HuH-7.5 (cell line): Measurements from ENCODE around the gene NEDD4L.
"Not testable (repeated sequence)": the region's sequence is repeated elsewhere in the genome, so short reads cannot be mapped to it uniquely, and the experiment has no call there.

Experiments
- DNase-seq: peaks from one replicate; pipeline ENCODE4 v3.0.0; 2011; ENCODE audit warnings: low spot score

NEDD4L gene

DNA sequence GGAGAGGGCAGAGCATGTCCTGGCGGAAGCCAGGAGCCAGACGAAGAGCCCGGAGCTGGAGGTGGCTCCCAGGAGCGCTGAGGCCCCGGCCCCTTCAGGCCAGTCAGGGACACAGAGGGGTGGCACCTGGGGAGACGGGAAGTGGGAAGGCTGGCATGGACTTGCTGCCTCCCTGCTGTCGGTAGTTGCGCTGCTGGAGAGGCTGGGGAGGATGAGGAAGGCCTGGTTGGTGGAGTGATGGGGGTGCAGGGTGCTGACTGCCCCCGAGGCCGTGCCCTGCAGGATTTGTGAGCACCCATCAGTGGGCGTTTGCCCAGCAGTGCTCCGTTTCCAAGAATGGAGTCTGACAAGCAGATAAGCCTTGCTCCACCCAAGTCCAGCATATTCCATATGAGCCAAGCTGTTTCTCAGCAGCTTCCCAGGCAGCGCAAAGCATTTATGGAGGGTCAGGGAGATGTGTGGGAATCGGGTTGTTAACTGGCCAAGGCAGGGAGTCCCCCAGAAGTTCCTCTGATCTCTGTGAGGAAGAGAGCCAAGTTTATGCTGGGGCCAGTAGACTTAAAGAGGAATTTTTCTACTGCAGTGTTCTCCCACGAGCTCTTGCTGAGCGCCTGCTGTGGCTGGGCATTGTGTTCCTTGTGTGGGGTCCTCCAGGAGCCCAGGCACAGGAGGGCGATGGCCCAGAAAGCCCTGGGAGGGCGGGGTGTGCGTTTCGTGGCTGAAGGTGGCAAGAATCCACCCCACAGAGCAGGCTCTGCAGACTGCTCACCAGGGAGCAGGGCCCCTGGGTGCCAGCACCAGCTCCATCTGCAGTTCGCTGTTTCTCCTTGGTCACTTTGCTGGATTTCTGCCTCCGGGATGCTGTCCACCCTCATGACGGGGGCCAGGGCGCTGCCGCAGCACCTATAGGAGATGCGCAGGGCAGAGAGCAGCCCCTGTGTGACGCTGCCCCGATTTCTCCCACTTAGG is 334.7 kb downstream of the NEDD4L start:
- DNase-seq, result no peak

DNA sequence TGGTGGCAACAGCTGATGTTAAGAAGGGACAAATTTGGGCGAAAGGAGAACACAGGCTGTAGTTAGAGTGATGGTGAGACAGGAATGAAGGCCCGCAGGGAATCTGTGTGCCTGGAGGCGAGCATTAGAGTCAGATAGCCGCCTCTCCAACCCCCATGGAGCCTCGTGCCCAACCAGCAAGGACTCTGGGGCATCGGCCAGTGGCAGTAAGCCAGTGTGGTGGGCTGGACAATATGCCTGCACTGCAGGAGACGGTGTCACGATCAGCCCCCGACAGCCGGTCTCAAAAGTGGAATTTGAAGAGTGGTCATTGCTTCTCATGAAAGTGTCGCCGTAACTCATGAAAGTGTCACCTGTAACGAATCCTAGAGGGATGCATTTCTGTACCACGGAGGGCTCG is 335.4 kb downstream of the NEDD4L start:
- no peak for DNase-seq

DNA sequence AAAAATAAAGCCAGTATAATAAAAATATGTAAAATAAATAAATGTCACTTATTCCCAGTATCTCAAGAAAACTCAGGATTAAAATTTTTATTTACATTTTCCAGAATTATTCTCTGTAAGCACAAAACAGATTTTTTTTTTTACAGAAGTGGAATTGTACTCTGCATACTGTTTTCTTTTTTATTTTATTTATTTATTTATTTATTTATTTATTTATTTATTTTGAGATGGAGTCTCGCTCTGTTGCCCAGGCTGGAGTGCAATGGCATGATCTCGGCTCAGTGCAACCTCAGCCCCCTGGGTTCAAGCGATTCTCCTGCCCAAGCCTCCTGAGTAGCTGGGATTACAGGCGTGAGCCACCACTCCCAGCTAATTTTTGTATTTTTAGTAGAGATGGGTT is 336.1 kb downstream of the NEDD4L start:
- not testable (repeated sequence) for DNase-seq

DNA sequence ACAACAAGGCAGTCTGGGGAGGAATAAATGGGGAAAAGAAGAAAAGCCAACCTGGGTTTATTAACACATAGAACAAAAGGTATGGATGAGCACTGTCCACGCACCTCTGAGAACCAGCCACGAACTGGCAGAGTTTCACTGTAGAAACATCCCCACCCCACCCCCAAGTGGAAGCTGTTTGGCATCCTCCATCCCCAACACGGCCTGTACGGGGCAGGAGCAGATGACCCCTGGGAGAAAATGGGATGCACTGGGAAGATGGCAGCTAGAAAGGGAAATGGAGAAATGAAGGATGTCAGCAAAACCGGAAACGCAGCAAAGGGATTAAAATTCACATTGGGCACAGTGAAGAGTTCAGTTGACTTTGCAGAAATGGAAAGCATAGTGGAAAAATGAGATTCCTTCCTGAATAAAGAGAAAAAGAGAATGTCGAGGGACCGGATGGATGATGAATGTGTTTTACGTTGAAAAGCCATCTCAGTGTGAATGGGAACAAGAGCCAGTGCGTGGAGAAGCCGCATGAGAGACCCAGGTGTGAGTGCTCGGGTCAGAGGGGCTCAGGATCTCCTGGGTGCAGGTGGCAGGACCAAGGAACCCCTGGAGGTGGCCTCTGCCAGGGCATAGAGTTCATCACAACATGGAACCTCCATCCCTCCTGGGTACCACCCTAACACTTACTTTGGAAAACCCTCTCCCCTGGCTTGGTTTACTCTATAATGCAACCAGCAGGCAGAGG is 337.8 kb downstream of the NEDD4L start:
- DNase-seq, result no peak

DNA sequence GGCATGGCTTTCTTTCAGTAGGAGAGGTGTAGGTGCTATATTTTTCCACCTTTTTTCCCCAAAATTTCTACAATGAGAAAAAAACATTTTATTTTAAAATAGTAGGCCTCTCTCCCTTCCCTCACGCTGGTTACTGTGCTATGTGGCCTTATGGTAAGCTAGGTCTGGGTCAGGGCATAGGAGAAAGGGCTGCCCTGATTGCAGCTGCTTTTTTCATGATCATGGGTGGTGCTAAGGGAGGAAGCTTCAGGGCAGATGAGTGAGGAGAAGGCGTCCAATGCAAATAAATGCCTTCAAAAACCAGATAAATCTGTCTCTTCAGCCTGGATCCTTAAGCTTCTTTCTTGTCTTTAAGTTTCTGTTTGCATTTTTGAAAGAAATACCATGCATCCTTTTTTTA is 338.4 kb downstream of the NEDD4L start:
- no peak for DNase-seq

DNA sequence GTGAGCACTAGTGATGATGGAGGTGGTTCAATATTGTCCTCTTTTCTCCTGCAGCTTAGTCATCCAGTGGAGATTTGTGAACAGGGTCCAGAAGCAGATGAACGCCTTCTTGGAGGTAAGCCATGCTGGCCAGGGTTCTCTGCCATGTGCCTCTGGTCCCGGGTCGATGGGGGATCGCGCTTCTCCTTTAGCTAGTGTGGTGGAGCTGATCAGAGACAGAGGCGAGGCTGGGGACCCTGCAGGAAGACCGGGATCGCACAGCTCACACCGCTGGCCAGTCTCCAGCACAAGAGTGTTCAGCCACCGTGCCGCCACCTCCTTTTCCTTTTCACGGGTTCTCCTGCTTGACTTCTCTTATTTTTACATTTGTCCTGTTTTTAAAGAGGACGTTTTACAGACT is 341.4 kb downstream of the NEDD4L start:
- no peak for DNase-seq

DNA sequence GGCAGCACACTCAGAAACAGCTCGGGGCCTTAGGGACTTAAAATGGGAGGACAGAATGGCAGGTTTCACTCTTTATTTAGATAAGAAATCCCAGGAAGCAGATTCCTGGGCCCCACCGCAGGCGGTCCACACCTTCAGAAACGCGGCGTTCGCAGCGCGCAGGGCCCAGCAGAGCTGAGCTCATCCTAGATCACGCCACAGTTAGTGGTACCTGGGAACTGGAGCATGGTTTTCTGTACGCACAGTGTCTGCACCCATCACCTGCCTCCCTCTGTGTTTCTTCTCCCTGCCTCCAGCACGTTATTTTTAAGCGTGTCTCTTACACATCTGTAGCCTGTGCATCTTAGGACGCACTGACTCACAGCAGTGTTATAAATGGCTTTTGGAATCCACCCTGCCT is 342.8 kb downstream of the NEDD4L start:
- DNase-seq, result no peak

DNA sequence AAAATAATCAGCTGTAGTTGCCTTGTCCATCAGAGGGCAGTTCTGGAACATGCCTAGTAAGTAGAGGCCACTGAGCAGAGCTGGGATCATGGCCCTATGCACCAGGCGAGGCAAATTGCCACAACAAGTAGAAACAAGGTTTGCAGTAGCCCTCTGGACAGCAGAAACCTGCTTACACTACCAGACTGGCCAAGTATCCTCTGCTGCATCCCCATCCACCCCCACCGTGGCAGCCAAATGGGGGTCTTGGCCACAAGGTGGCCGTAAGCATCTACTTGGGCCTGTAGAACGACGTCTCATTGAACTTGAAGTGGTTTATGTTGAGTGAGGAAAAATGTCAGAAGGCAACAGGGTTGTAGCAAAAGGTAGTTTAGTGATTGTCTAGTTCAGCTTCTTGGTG is 343.7 kb downstream of the NEDD4L start:
- no peak for DNase-seq

DNA sequence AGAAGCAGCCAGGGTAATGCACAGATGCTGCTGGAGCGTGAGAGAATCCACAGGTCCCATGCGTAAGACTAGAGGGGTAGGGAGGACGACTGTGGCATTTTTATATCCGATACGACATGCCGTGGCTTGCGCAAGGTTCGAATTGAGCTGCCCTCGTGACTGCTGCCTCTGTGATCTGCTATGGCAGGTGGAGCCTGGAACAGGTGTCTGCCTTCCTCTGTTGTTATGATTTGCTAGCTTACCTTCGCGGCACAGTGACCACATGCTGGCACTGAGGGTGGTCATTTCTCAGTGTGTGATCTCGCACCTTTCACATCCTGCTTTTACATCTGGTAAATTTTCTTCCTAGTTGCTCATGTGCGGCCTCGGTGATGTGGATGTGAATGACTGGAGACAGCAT is 344.7 kb downstream of the NEDD4L start:
- no peak for DNase-seq

DNA sequence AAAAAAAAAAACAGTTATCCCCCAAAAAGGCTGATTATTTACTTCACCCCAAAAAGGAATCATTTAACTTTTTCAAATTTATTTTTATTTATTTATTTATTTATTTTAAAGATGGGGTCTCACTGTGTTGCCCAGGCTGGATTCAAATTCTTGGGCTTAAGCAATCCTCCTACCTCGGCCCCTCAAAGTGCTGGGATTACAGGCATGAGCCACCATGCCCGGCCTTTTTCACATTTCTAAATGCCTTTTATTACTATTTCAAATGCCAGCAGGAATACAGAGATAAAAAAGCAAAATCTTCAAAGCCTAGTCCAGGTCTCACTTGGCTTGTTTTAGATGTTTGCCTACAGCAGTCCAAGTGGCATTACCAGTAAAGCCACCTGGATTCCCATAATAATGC is 345.7 kb downstream of the NEDD4L start:
- DNase-seq, result no peak

DNA sequence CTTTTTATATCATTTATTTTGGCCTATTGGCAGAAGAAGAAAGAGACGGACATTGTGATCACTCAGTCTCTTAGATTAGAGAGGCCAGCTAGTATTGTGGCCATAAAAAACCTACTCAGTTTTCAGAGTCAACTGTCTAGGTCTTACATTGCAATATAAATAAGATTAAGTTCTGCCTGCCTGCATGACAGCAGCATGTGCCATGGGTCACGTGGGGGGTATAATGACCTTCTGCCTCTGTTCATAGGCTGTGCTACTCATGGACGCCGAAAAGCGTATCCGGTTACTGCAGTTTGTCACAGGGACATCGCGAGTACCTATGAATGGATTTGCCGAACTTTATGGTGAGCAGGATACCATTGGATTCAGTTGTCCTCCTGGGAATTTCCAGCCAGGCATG is 346.4 kb downstream of the NEDD4L start:
- no peak for DNase-seq

DNA sequence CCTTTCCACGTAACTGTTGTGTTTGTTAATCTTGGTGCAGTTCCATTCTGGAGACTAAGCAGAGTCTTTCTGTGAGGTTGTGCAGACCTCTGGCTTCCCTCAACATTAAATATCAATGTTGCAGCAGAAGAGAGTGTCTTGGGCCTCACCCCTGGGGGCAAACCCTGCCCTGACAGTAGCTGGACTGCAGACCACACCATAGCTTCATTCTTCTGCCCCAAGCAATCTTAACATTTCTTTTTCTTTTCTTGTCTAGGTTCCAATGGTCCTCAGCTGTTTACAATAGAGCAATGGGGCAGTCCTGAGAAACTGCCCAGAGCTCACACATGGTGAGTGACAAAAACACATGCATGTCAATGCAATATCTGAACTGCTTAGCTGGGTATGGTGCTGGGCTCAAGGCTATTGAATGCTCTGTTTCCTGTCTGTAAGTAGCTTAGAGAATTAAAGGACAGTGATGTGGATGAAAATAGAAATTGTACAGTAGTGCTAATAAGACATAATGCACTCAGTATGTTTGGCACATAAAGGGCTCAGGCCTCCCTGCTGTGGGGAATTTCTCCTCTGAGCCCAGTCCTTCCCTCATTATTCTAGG is 347.3 kb downstream of the NEDD4L start:
- no peak for DNase-seq

DNA sequence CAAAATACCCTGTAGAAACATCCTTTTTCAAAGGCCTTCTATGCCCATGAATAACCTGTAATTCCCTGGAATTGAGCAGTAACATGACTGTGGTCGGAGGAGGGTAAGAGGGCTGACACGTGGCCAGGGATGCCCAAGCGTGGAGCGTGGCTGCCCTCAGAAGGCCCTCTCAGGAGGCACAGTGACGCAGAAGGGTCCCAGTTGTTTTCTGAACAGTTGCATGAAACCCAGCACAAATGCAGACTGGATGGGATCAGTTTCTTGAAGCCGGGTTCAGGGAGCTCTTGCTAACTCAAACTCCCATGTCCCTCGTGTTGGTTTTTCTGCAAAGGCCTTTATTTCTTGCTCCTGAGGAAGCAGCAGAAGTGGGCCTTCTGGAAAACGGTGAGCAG is 347.9 kb downstream of the NEDD4L start:
- no peak for DNase-seq

DNA sequence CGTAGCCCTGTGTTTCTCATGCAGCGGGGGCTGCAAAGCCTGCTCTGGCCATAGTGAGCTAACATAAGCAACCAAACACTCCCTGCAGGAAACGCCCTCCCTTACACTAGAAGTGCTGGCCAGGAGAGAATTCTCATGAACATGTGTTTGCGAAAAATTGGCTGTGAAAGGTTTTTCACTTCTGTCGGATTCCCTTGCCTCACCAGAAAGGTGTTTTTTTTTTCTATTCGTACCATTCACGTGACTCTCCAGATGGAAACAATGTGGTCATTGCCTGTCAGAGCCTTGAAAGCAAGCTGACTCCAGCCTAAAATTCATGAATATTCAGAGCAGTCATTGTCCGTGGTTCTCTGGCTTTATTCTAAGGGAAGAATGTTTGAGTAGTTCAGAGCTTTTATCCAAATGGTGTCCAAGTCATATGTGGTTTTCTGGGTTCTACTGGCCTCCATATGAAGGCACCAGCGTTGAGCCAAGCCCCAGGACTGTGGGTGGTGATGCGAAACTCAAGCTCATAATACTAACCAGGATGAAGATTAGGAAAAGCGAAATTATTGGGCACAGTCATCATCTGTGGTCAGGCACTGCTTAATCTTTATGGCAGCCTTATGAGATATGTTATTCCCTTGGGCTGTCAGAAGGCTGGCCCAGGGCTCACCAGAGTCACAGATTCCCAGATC is 348.4 kb downstream of the NEDD4L start:
- no peak for DNase-seq

DNA sequence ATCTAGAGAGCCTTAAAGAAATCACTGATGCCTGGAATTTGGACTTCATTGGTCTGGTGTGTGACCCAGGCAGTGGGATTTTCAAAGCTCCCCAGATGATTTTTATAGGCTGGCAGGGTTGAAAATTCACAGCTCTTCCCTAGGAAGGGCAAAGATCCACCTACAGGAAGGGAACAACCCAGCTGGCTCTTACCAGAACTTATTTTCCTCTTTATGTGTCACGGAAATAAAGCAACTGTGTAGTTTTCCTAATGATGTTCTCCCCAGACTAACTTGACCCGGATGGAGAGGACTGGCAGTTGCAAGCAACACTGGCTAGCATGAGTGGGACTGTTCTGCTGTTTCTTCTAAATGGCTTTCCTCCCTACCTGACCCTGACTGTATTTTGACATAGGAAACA is 349.3 kb downstream of the NEDD4L start:
- no peak for DNase-seq

DNA sequence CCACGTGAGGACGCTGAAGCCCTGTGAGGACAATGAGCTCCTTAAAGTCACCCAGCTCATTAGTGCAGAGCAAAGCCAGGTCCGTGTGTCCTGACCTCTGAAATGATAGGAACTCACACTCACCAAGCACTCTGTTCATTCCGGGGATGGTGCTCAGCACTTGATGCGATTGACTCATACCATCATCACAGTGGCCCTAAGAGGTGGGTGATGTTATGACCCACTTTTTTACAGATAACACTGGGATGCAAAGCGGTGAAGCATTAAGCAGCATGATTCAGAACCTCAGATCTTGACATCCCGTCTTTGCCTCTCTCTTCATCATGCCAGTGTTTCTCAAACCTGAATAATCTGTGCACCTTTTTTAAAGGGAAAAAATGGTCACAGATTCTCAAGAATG is 350.0 kb downstream of the NEDD4L start:
- DNase-seq, result no peak

DNA sequence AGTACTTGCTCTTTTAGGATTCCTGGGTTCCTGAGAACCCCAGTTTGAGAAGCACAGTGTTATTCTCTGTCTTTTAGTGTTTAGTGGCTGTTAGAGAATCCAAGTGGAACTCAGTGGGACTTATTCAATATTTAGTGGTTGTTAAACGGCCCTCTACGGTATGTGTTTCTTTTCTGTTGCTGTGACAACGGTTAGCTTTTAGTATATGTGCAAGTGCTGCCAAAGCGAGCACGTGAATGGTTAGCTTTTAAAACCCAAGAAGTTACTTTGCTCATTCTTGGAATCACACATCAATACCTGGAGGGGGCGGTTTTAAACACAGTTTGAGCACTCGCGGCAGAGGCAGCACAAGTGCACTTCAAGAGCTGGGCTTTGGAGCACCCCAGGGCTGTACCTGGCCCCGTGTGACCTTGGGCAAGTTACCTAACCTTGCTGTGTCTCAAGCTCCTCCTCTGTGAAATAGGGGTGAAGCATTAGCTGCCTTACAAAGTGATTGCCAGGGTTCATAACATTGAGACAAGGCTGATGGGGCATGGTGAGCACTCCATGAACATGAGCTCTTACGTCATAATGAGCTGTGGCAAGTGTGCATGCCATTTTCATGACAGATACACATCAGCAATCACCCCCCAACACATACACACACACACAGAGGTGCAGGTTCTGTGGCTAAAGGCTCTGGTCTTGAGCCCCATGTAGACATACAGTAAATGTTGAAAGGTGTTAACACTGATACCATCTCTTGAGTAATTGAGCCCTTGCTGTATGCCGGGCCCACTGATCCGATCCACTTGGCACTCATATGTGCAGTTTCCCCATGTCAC is 350.8 kb downstream of the NEDD4L start:
- no peak for DNase-seq

DNA sequence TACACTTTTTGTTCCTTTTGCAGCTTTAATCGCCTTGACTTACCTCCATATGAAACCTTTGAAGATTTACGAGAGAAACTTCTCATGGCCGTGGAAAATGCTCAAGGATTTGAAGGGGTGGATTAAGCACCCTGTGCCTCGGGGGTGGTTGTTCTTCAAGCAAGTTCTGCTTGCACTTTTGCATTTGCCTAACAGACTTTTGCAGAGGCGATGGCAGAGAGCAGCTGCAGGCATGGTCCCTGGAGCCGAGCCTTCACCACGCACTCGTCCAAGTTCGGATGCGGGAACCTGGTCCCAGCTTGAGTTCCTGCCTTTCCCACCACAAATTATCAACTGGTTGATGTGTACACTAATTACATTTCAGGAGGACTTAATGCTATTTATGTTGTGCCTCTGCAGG is 352.1 kb downstream of the NEDD4L start:
- DNase-seq, result no peak

DNA sequence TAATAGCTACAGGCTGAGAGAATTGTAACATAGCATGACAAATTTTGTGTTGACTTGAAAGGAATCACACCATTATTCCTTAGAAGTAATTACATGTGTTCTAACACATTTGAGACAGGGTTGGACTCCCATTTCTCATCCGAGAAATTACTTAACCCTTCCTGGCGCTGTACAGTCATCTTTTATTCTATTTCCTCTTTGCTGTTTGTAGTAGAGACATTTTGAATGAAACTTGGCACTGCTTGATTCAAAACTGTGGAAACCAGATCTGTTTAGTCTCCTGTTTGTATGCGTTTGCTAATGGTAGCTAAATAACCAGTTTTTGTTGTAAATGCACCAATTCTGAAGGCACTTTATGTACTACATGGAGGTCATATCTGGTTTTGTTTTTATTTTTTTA is 352.9 kb downstream of the NEDD4L start:
- DNase-seq, result no peak

DNA sequence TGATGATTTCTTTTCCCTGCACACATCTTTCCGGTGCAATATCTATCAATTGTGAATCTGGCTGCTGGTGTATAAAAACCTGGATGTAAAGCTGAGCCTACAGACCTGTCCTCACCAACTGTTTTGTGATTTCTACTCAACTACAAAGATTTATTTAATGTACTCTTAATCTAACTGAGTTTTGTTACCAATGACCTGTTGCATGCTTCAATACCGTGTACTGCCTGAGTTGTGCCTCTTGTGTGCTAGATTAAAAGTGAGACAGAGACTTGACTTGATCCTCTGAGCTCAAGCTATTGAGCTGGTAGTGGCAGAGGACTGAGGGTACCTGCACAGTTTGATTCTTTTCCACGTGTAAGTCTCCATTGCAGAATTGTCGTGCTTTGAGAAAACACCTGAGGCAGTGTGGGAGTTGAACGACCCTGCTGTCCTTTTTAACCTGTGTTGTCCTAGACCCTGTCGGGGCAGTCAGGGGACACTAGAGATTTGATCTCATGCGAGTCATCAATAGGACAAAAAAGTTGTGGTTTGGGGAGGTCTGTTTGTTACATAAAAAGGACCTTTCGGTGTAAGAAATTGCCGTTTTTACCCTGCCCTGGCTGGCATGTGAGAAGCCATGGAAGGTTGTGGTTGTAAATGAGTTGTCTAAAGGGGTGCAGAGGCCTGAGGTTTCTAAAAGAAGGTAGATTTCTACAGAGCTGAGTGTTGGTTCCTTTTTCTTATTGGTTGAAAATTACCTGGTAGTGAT is 353.5 kb downstream of the NEDD4L start:
- no peak for DNase-seq
